ENCODE measurements around the gene SMARCAL1. TPM values are rescaled to one million over a fixed set of nuclear protein-coding genes. Genes with fewer than 3 reads are reported as not detected.

SMARCAL1 gene
- total RNA-seq, 1 donor = 20.3 TPM

DNA sequence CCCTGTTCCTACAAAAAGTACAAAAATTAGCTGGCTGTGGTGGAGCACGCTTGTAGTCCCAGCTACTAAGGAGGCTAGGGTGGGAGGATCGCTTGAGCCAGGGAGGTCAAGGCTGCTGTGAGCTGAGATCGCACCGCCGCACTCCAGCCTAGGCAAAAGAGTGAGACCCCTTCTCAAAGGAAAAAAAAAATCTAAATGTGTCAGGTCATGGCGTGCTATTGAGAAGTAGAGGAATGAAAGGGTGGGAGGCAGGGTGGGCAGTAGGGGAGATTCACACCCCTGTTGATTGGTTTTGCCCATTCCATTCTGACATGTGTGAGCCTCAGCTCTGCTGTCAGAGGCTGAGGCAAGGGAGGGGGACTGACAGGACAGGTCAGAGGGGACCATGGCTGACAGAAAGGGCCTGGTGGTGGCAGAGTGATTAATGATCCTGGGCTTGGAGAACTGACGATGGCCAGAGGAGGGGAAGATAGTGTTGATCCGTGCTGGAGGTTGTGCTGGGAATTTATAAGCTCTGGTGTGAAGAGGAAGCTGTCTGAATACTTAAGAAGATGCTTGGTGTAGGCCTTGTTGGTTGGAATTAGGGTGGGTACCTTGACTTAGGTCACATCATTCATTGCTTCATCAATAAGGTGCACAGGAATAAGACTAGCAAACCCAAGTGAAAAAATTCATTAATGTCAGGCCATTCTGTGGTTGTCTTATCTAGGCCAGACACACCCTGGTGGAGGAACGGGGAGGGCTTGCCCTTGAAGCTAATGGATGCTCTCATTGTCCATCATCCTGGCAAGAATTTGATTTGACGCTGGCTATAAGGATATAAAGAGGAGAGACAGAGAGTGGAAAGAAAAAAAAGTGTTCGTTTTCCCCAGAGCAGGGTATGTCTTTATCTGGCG, 19.1 kb upstream of the SMARCAL1 start:
- TF ChIP-seq CTCF (IDR thresholded peaks at IDR 0.05; ENCODE audit: insufficient read depth, low read depth, low read length) = no peak
- no peak for DNase-seq (ENCODE audit: low read depth)
- H3K4me3 ChIP-seq (ENCODE audit: low read depth, low read length) = no peak overlapping the region

GRCh38 chr2:216394881-216395280, 17.4 kb upstream of the SMARCAL1 start:
- no peak overlapping the region for H3K4me3 ChIP-seq (ENCODE audit: low read depth, low read length)
- no peak for TF ChIP-seq CTCF (IDR thresholded peaks at IDR 0.05; ENCODE audit: insufficient read depth, low read depth, low read length)
- no peak for DNase-seq (ENCODE audit: low read depth)

DNA sequence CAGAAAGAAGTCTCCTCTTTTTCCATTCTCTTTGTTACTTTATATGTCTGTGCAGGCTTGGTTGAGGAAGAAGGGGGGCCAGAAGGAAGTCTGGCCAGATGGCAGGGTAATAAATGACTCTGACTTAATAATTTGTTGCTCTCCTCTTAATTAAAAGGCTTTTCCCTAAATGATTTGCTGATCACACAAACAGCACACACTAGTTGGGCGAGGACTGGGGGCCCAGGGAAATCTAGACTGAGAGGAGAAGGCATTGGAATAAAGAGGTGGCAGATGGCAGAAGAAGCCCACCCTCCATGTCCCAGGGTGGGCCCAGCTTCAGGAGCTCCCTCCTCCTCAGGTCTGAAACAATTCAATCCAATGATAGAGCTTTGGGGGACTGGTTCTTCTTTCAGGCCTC, 12.7 kb upstream of the SMARCAL1 start:
- TF ChIP-seq CTCF (IDR thresholded peaks at IDR 0.05; ENCODE audit: insufficient read depth, low read depth, low read length) = no peak
- DNase-seq (ENCODE audit: low read depth) = no peak

DNA sequence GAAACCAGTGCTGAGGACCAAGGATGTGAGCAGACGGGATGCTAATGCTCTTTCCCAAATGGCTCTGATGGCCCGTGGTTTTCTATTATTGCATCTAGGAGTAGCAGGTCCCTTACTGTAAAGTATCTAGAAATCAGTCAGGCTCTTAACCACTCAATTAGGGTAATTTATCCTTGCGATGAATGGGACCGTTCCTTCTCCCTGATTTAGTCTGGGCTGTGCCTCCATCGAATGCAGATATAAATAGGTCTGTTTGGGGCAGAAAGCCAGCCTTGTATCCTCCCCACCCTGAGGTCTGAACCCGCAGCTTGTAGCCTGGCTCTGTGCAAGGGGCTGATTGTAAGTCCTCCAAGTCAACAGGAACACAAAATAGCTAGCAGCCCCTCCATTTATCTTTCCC, 9.5 kb upstream of the SMARCAL1 start:
- DNase-seq (ENCODE audit: low read depth) = no peak
- no peak for TF ChIP-seq CTCF (IDR thresholded peaks at IDR 0.05; ENCODE audit: insufficient read depth, low read depth, low read length)
- no peak overlapping the region for H3K4me3 ChIP-seq (ENCODE audit: low read depth, low read length)

More for the DNA sequence above, 12.7 kb upstream of the SMARCAL1 start:
- no peak overlapping the region for H3K4me3 ChIP-seq (ENCODE audit: low read depth, low read length)

DNA sequence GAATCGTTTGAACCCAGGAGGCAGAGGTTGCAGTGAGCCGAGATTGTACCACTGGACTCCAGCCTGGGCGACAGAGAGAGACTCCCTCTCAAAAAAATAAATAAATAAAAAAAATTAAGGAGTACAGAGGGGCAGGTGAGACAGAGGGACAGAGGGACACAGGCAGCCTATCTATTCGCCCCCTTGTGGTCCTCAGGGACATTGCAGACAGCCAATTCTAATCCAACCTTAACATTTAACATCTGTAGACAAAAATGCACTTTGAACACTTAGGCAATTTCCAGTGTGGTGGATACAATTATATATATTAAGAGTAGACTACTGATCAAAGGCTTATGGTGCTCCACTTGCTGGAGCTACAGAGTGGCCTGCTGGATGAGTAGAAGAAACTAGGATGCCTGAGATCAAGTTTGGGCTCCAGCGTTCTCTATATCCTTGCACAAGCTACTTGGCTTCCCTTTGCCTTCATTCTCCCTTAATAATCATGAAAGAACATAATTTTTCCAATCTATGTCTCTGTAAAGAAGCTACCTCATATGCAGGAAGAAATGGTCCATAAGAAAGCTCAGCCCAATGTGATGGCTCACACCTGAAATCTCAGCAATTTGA, 8.2 kb upstream of the SMARCAL1 start:
- peak; percentile 85 for TF ChIP-seq CTCF (IDR thresholded peaks at IDR 0.05; ENCODE audit: insufficient read depth, low read depth, low read length)
- no peak overlapping the region for H3K4me3 ChIP-seq (ENCODE audit: low read depth, low read length)
- peak; percentile 49 for DNase-seq (ENCODE audit: low read depth)

- no peak overlapping the region for H3K4me3 ChIP-seq (ENCODE audit: low read depth, low read length)
- TF ChIP-seq CTCF (IDR thresholded peaks at IDR 0.05; ENCODE audit: insufficient read depth, low read depth, low read length) = no peak
- no peak for DNase-seq (ENCODE audit: low read depth)
Observed at GRCh38 chr2:216405588-216405987, 6.7 kb upstream of the SMARCAL1 start.

Measured in fibroblast of villous mesenchyme (primary cell).